HUES6 (cell line): ENCODE results near the gene CATSPERD.
A peak's percentile ranks its signal among the peaks of the same experiment; 100 is the strongest.
"Not testable (repeated sequence)": the region's sequence is repeated elsewhere in the genome, so short reads cannot be mapped to it uniquely, and the experiment has no call there.

Source experiments
- H3K27ac ChIP-seq: 2 replicates; pipeline ENCODE4 v1.7.0; 2013; ENCODE audit warnings: low read depth, mild to moderate bottlenecking, low read length, inconsistent platforms
- H3K27me3 ChIP-seq: 2 replicates; pipeline ENCODE4 v1.6.1; 2013; ENCODE audit warnings: low read length; ENCODE audit not compliant: control insufficient read depth, insufficient read depth
- H3K36me3 ChIP-seq: 2 replicates; pipeline ENCODE4 v1.6.1; 2013; ENCODE audit warnings: low read length; ENCODE audit not compliant: control insufficient read depth, insufficient read depth
- H3K4me1 ChIP-seq: 2 replicates; pipeline ENCODE4 v1.6.1; 2013; ENCODE audit warnings: low read length; ENCODE audit not compliant: control insufficient read depth, insufficient read depth
- H3K4me3 ChIP-seq: 2 replicates; pipeline ENCODE4 v1.5.1; 2013; ENCODE audit warnings: low read depth, low read length
- H3K9ac ChIP-seq: one replicate; pipeline ENCODE4 v1.6.1; 2013; ENCODE audit warnings: mild to moderate bottlenecking, low read length
- H3K9me3 ChIP-seq: 2 replicates; pipeline ENCODE4 v1.6.1; 2013; ENCODE audit warnings: low read depth, low read length; ENCODE audit not compliant: control insufficient read depth, insufficient read depth

The CATSPERD gene

GRCh38 chr19:5718037-5718578, 2.3 kb upstream of the CATSPERD start:
- H3K9me3 ChIP-seq, result no peaks in the 10 kb centered on the region
- peaks cover 7% of the 10 kb centered on the region; the same call in 1 of the 2 replicates for H3K4me1 ChIP-seq
- peak overlapping the region; percentile 93 for H3K9ac ChIP-seq
- H3K36me3 ChIP-seq, result peaks cover 30% of the 10 kb centered on the region
- no peaks in the 10 kb centered on the region for H3K27me3 ChIP-seq
- H3K27ac ChIP-seq, result 0 out of 2 replicates have a peak overlapping the region, but pooled peaks have one; percentile 95
- H3K4me3 ChIP-seq, result peak overlapping the region; percentile 79

- Histone ChIP-seq H3K4me3 (peak overlapping the region; percentile 79), H3K9me3 (no peaks in the 10 kb centered on the region), H3K36me3 (peaks cover 23% of the 10 kb centered on the region), H3K9ac (peak overlapping the region; percentile 93), H3K27me3 (no peaks in the 10 kb centered on the region), H3K4me1 (peaks cover 7% of the 10 kb centered on the region; the same call in 1 of the 2 replicates), H3K27ac (peak overlapping the region; percentile 95)
These were observed 1.7 kb upstream of the CATSPERD start for GRCh38 chr19:5718579-5719273.

GRCh38 chr19:5719274-5719960, 1.0 kb upstream of the CATSPERD start:
- H3K9ac ChIP-seq, result peak overlapping the region; percentile 93
- H3K4me3 ChIP-seq, result peak overlapping the region; percentile 79
- H3K4me1 ChIP-seq, result peaks cover 7% of the 10 kb centered on the region; the same call in 1 of the 2 replicates
- no peaks in the 10 kb centered on the region for H3K9me3 ChIP-seq
- peaks cover 19% of the 10 kb centered on the region for H3K36me3 ChIP-seq
- H3K27me3 ChIP-seq, result no peaks in the 10 kb centered on the region
- H3K27ac ChIP-seq, result peak overlapping the region; percentile 95

- no peaks in the 10 kb centered on the region for H3K4me1 ChIP-seq
- H3K36me3 ChIP-seq, result no peaks in the 10 kb centered on the region
- H3K9ac ChIP-seq, result no peak overlapping the region
- H3K4me3 ChIP-seq, result no peak overlapping the region
- H3K27ac ChIP-seq, result no peak overlapping the region
- no peaks in the 10 kb centered on the region for H3K27me3 ChIP-seq
- no peaks in the 10 kb centered on the region for H3K9me3 ChIP-seq
These were observed 7.1 kb downstream of the CATSPERD start for GRCh38 chr19:5727453-5728050.

GRCh38 chr19:5733172-5733571, 12.7 kb downstream of the CATSPERD start:
- H3K4me1 ChIP-seq, H3K36me3 ChIP-seq, H3K9me3 ChIP-seq, H3K27me3 ChIP-seq, H3K4me3 ChIP-seq, H3K27ac ChIP-seq, H3K9ac ChIP-seq: not testable (repeated sequence)

- H3K27me3 ChIP-seq, result no peaks in the 10 kb centered on the region
- no peak overlapping the region for H3K9ac ChIP-seq
These were observed 18.0 kb downstream of the CATSPERD start for GRCh38 chr19:5738423-5738822.

GRCh38 chr19:5742051-5742450, 21.6 kb downstream of the CATSPERD start:
- Histone ChIP-seq H3K27ac (no peak overlapping the region), H3K9ac (no peak overlapping the region), H3K27me3 (no peaks in the 10 kb centered on the region), H3K9me3 (no peaks in the 10 kb centered on the region), H3K4me3 (no peak overlapping the region), H3K4me1 (no peaks in the 10 kb centered on the region), H3K36me3 (no peaks in the 10 kb centered on the region)

More at GRCh38 chr19:5738423-5738822, 18.0 kb downstream of the CATSPERD start:
- Histone ChIP-seq H3K27ac (no peak overlapping the region), H3K9me3 (no peaks in the 10 kb centered on the region), H3K36me3 (no peaks in the 10 kb centered on the region), H3K4me3 (no peak overlapping the region), H3K4me1 (no peaks in the 10 kb centered on the region)

- Histone ChIP-seq H3K27ac (no peak overlapping the region), H3K36me3 (no peaks in the 10 kb centered on the region), H3K4me3 (no peak overlapping the region), H3K9ac (no peak overlapping the region), H3K9me3 (no peaks in the 10 kb centered on the region), H3K27me3 (no peaks in the 10 kb centered on the region), H3K4me1 (no peaks in the 10 kb centered on the region)
These were observed 23.2 kb downstream of the CATSPERD start for GRCh38 chr19:5743630-5744029.

GRCh38 chr19:5744999-5745398, 24.6 kb downstream of the CATSPERD start:
- H3K4me3 ChIP-seq, H3K27me3 ChIP-seq, H3K4me1 ChIP-seq, H3K9me3 ChIP-seq, H3K36me3 ChIP-seq, H3K9ac ChIP-seq, H3K27ac ChIP-seq: not testable (repeated sequence)

GRCh38 chr19:5748920-5749319, 28.5 kb downstream of the CATSPERD start:
- H3K9ac ChIP-seq, H3K4me3 ChIP-seq, H3K9me3 ChIP-seq, H3K36me3 ChIP-seq, H3K27ac ChIP-seq, H3K4me1 ChIP-seq, H3K27me3 ChIP-seq: not testable (repeated sequence)

GRCh38 chr19:5749505-5749904, 29.1 kb downstream of the CATSPERD start:
- no peak overlapping the region for H3K4me3 ChIP-seq
- H3K27ac ChIP-seq, result no peak overlapping the region
- H3K9me3 ChIP-seq, result no peaks in the 10 kb centered on the region
- H3K27me3 ChIP-seq, result no peaks in the 10 kb centered on the region
- H3K9ac ChIP-seq, result no peak overlapping the region
- H3K36me3 ChIP-seq, result no peaks in the 10 kb centered on the region
- H3K4me1 ChIP-seq, result no peaks in the 10 kb centered on the region
